SKM-1 treated with dmso at 0.1 percent for 144 hours (cell line): ENCODE measurements around the gene PLCB1.
A peak's percentile ranks its signal among the peaks of the same experiment; 100 is the strongest.

Source experiments
- DNase-seq: peaks from one replicate; lab custom pipeline; 2025; ENCODE audit not compliant: unreplicated experiment; lab: John Stamatoyannopoulos, UW

The PLCB1 gene

DNA sequence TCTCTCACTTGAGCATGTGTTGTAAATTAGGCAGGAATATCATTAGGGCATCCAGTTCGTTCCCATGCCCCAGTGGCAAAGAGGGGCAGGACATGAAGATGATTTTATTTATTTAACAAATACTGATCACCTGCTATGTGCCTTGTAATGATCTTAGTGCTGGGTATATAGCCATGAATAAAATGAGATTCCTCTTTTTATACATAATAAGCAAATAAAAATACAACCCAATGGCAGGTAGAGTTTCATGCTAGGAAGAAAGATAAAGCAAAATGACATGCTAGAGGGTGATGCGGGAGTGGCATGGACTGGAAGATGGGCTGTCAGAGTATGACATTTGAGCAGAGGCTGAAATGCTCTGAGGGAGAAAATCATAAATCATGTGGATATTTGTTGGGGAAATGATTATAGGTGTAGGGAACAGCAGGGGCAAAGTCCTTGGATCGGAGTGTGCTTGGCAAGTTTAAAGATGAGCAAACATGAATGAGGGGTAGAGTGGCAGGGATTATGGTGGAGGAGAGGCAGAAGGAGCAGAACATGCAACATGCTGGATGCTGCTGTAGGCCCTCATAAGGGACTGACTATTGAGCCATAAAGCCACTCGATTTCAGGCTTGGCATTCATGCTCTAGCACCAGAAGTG lies 342.1 kb downstream of the PLCB1 start:
- no peak for DNase-seq

GRCh38 chr20:8476021-8476420 lies 344.0 kb downstream of the PLCB1 start:
- DNase-seq, result peak; percentile 64

DNA sequence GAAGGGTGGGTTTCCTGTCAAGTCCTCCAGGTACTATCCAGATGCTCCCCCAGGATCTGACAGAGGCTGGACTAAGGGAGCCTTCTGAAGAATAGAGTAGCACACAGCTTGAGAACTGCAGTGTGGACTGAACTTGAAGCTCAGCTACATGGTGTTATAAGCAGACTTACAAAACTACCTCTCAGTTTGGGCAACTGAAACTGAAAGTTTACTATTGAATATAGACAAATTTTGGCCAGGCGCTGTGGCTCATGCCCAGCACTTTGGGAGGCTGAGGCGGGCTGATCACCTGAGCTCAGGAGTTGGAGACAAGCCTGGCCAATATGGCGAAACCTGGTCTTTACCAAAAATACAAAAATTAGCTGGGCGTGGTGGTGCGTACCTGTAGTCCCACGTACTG lies 348.5 kb downstream of the PLCB1 start:
- no peak for DNase-seq

GRCh38 chr20:8487696-8488095 lies 355.6 kb downstream of the PLCB1 start:
- DNase-seq, result no peak

GRCh38 chr20:8489094-8489883 lies 357.2 kb downstream of the PLCB1 start:
- DNase-seq, result no peak

DNA sequence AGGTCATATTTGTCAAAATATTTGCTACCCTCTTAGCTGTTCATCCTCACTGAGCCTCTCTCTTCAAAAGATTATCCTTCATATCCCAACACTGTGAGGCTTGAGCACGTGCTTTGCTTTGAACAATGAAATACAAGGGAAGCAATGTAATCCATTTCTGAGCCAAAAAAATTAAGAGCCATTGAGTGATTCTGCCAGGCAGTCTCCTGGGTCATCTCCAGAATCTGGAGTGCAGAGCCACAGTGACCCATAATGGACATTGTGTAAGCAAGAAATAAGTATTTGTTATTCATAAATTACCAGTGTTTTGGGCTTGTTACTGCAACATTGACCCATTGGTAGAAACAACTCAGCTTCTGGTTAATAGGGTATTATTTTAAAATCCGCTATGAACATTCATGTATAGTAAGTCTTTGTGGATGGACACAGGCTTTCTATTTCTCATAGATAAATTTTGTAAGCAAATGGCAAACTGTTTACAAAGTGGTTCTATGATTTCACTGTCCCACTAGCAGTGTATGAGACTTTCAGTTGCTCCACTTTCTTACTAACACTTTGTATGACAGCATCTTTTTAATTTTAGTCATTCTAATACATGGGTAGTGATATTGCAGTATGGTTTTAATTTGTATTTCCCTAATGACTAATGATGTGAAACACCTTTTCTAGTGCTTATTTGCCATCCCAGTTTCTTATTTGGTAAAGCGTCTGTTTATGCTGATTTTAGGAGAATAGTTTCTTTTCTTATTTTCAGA lies 358.2 kb downstream of the PLCB1 start:
- no peak for DNase-seq

- DNase-seq, result no peak
These were observed 360.1 kb downstream of the PLCB1 start for GRCh38 chr20:8492173-8492572.

- no peak for DNase-seq
These were observed 366.5 kb downstream of the PLCB1 start for GRCh38 chr20:8498571-8498970.

DNA sequence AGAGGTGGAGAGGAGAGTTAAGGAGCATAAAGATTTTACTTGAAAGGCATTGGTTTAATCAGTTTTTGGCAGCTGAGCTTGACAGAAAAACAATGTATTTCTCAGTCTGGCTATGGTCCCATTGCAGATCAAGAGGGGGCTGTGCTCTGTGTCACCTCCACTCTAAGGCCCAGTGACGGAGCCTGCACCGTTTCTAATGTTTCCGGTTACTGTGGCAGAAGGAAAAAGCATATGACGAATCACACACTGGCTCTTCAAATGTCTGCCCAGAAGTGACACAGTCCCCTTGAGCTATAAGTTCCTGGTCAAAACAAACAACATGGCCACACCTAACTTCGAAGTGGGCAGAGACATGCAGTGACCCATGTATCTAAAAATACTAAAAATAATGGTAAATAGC lies 372.0 kb downstream of the PLCB1 start:
- DNase-seq, result no peak

DNA sequence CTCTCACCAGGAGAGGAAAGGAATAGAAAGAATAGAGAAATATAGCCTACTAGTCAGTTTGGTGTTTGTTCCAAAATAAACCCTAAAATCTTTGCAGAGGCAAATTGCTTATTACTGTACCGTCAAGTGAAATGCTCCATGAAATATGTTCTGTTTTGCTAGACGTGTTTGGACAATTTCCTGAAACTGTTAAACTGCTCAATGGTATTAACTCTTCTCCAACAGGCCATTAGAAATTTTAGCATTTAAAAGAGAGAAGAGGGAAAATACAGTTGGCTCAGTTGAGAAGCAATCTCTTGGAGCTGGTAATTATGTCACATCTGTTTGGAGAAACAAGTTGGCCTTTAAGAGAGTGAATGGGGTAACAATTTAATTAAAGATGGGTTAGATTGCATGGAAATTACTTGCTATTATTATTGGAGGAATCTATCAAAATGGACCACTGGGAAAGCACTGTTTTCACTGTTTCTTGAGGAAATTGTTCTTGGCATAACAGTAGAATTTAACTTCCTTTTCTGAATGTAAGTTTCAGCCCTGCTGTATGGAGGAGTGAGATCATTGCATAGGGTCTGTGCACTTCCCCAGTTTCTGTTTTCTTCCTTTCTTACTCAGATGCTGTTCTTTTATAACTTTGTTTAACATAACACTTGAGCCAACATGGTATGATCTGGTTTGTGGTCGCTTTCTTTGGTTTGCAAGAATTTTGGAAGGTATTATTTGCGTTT lies 373.6 kb downstream of the PLCB1 start:
- no peak for DNase-seq

DNA sequence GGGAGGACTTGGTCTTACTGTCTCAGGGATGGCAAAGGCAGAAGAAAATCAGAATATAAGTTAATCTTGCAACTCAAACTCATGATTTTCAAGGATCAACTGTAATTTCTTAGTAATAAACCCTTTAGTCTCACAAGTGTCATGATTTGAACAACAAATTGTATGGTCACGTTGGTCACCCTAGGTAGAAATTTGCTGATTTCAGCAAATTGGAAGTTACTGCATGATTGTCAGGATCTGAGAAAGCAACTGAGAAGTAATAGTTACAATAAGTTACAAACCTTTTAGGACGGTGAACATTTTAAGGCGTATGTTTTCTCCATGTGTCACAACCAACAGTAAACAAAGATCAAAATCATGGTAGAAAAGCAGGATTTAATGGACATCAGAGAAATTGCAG lies 375.2 kb downstream of the PLCB1 start:
- DNase-seq, result no peak

DNA sequence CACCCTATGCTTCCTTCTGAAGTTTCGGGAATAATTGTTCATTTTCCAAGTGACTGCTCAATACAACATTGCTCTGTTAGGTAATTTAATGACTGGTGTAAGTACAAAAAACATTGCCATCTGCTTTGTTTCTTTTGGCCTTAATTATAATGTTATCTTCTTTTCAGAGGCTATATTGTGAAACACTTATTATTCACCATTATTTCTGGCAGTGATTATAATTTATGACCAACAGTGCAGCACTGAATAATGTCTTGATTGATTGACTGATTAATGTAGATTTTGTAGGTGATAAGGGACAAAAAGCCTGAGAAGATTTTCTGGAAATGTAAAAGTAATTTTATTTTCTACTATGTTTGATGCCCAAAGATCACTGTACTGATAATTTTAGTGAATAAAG lies 377.7 kb downstream of the PLCB1 start:
- DNase-seq, result no peak

DNA sequence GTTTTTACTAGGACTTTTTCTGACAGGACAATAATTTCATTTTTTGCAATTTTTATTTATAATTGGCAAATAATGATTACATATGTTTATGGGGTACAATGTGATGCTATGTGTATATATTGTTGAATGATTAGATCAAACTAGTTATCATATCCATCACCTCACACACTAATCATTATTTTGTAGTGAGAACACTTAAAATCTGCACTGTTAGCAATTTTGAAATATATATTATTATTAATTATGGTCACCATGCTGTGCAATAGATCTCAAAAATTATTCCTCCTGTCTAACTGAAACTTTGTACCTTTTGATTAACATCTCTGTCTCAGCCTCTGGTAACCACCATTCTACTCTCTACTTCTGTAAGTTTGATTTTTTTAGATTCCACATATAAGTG lies 378.7 kb downstream of the PLCB1 start:
- DNase-seq, result no peak

DNA sequence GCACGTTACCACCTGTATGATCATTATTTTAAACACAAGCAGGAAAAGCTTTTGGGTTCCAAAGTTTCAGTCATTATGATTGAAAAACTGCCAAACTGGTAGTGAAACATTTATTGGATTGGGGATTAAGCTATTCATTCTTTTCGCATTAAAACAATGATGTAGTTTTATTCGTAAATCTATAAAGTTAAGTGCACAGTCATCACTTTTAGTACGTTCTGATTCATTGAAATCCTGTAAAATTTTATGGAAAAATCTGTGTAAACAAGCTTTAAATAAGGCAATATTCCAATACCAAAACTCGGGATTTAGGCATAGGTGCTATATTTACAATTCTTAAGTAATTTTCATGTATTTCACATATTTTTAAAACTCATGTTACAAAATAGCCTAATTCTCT lies 379.9 kb downstream of the PLCB1 start:
- DNase-seq, result no peak

DNA sequence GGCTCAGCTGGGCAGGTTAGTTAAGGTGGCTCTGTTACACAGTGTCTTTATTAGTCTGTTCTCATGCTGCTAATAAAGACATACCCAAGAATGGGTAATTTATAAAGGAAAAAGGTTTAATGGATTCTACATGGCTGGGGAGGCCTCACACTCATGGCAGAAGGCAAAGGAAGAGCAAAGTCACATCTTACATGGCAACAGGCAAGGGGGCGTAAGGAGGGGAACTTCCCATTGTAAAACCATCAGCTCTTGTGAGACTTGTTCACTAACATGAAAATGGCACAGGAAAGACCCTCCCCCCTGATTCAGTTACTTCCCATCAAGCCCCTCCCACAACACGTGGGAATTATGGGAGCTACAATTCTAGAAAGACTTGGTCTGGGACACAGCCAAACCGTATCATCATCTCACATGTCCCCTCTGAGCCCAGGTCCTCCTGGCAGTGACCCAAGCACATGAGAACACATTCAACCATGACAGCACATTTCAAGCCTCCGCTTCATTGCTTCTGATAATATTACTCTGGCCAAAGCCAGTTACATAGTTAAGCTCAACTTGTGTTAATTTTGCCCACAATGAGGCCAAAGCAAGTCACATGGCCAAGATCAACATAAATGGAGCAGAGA lies 383.9 kb downstream of the PLCB1 start:
- DNase-seq, result no peak

DNA sequence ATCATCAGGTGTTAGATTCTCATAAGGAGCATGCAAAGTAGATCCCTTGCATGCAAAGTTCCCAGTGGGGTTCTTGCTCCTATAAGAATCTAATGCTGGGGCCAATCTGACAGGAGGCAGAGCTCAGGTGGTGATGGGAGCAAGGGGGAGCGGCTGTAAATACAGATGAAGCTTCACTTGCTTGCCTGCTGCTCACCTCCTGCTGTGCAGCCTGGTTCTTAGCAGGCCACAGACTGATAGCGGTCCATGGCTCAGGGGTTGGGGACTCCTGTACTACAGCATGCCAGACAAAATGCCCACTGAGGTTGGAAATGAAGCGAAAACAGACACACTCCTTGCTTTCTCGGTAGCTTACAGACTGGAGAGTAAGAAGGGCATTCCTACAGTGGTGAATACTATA lies 386.8 kb downstream of the PLCB1 start:
- no peak for DNase-seq

- no peak for DNase-seq
These were observed 387.8 kb downstream of the PLCB1 start for GRCh38 chr20:8519887-8520286.

DNA sequence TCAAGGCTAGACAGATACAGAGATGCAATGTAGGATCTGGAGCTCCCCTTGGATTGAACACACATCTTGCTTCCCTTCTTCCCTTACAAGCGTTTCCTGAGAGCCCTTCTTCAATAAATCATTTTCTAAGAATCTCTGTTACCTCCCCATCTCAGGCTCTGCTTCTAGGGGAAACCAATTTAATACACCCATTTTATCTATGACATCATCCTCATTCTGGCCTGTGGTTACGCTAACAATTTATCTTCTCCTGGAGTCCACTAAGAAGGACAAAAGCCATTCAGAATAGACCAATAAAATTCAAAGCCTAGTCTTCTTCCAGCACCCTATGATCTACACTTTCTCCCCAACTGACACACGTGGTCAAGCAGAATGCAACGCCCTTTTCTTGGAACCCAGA lies 390.1 kb downstream of the PLCB1 start:
- no peak for DNase-seq

GRCh38 chr20:8523684-8524083 lies 391.6 kb downstream of the PLCB1 start:
- DNase-seq, result no peak

- no peak for DNase-seq
These were observed 392.3 kb downstream of the PLCB1 start for GRCh38 chr20:8524101-8525016.
